Stimulated activated CD4-positive, alpha-beta T cell treated with anti-CD3 and anti-CD28 coated beads, Interleukin-2, amount 100 ng/mL, for 4 hours (primary cell): ENCODE data around the gene PNLIP.

Source experiments
- DNase-seq: peaks from one replicate; pipeline ENCODE4 v3.0.0-alpha.2; 2020; ENCODE audit warnings: low read depth

Gene PNLIP

DNA sequence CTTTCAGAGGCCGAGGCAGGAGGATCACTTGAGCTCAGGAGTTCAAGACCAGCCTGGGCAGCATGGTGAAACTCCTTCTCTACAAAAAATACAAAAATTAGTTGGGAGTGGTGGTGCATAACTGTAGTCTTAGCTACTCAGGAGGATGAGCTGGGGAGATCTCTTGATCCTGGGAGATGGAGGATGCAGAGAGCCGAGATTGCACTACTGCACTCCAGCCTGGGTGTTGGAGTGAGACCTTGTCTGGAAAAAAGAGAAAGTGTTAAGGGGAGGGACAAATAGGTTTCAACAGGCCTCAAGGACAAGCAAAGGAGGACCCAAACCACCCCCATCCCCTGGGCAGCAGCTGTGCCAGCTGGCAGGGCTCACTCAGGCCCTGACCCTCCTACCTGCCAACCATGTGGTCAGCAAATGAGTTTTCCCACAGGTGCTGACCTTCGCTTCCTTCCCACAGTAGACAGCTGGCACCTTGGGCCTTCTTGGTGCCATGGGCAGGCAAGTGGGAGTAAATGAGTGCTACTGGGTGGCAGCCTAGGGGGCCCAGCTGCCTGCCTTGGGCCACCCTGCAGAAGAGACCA is 69.6 kb downstream of the PNLIP start:
- no peak for DNase-seq
